GM12873 (cell line): ENCODE results near the gene DAPK2.

Experiments
- TF ChIP-seq, protein P1 (sequence below): IDR thresholded peaks from 2 replicates; pipeline ENCODE4 v1.5.1; 2012; ENCODE audit warnings: low read depth, mild to moderate bottlenecking, moderate library complexity, low read length, control low read depth; ENCODE audit not compliant: insufficient read depth; ENCODE audit errors: missing control alignments

The DAPK2 gene

DNA sequence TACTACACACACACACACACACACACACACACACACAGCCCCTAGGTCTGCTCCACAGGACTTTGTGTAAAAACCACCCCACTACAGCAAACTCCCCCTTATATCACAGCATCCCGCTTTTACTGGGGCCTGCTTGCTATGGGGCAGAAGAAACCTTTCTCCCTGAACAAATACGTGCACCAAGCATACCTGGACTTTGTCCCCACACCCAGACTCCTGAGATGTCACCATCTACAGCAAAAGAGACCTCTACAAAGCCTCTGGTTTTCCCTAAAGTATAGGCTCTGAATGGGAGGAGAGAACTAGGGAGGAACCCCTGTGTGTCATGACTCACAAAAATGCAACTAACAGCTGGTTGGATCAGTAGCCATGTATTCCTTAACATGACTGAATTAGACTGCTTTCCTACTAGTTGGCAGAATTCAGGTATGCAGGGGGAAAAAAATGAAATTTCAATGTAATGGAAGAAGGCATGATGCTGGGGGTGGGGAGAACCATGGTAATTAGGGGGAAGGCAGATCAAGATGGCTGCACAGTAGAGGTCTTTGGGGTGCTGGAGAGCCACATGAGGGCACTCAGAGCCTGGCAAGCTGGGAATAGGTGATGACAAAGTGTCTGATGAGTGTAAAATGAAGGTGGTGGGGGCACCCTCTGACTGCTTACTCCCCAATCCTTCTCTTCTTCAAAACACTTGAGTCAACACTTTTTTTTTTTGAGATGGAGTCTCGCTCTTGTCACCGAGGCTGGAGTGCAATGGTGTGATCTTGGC, 45.9 kb downstream of the DAPK2 start:
- TF ChIP-seq, protein P1, sequence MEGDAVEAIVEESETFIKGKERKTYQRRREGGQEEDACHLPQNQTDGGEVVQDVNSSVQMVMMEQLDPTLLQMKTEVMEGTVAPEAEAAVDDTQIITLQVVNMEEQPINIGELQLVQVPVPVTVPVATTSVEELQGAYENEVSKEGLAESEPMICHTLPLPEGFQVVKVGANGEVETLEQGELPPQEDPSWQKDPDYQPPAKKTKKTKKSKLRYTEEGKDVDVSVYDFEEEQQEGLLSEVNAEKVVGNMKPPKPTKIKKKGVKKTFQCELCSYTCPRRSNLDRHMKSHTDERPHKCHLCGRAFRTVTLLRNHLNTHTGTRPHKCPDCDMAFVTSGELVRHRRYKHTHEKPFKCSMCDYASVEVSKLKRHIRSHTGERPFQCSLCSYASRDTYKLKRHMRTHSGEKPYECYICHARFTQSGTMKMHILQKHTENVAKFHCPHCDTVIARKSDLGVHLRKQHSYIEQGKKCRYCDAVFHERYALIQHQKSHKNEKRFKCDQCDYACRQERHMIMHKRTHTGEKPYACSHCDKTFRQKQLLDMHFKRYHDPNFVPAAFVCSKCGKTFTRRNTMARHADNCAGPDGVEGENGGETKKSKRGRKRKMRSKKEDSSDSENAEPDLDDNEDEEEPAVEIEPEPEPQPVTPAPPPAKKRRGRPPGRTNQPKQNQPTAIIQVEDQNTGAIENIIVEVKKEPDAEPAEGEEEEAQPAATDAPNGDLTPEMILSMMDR = no peak

DNA sequence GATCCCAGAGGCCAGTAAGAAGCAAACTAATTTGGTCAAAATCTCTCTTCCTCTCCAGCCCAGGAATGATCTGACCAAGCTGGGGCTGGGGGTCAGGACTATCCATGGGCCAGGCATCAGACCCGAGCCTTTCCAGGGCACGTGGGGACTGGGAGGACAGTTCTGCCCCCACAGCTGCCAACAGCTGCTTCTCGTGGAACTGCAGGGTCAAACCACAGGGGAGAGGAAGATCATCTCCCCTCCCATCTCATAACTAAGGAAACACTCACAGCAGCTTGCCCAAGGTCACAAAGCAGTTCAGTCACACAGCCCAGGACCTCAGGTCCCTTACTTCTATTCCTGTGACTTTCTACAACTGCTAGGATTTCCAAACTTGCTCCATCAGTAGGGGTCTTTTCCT, 47.1 kb downstream of the DAPK2 start:
- TF ChIP-seq, protein P1 = no peak

DNA sequence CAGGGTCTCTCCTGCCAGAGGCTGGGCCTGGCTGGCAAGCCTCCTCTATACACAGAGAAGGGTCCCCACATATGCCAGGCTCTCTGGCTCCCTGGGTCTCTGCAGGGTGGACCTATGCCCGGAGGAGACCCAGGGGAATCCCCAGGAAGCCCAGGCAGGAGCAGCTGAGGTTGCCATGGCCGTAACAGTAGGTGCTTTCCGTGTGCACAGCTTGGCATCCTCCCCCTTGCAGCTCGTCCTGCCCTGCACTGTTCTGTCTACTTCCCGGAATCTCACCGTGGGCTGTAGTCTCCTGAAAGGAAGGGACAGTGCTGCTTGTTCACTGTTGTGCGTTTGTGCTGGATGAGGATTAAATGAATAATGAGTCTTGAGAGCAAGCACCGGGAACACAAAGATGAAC, 47.8 kb downstream of the DAPK2 start:
- TF ChIP-seq, protein P1 = no peak

DNA sequence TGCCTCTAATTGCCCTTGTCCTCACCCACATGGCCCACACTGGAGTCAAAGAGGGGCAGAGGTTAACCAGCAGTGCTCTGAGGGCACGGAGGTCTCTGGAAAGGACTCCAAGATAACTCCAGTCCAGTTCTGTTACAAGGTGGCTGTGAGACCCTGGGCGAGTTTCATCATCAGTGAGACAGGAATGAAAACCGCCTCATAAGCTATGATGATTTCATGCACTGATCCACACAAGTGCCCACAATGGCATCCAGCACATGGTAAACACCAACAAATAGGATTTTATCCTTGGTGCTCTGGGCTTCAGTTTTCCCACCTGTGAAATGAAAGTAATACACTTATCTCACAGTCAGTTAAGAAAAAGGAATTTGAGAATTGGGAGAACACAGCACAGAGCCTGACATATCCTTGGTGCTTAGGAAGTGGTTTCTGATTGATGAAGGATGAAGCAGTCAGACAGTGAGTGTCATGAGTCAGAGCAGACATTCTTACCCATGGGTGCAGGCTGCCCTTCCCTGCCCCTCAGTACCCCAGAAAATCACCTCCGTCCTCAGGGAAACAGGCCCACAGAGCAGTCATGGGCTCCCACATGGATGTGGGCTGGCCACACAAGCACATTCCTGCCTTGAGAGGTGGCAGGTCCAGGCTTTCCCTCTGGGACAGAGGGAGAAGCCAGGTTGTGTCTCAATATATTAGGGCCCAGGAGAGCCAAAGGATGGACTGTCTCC, 48.4 kb downstream of the DAPK2 start:
- TF ChIP-seq, protein P1 = no peak

DNA sequence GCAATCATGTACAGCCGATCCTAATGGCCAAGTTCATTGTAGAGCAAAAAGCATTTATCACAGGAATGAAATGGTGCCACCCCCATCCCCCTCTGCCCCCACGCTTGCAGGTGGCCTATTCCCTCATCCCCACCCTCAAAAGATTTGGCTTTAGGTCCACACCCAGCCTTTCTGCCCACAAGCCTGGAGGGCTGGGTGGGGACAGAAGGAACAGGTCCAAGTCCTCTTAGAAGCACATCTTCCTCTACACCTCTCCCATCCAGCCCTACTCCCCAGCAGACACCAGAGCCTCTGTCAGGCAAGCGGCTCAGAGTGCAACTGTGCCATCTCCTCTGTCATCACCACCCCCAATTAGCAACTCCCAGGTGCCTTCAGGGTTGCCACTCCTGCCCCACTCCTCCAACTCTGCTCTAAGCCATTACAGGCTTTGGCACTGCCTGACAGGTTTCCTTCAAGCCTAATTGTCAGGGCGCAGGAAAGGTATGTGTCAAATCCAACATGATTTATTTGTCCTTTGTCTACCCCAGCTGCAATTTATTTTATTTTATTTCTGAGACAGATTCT, 49.4 kb downstream of the DAPK2 start:
- TF ChIP-seq, protein P1 = no peak

DNA sequence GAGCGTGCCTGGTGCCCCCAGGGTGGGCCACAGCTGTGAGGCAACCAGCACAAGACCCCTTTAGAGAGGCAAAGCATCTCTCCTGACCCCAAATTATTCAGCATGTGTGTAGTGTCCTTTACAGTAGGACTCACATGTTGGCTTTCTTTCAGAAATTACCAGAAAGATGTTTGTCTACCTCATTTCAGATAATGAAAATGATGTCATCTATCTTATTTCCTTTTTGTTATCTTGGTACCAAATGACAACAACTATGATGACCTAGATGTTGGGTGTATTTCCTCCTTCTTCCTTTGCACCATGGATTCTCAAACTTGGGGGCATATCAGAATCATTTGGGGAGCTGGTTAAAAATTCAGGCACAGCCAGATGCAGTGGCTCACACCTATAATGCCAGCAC, 50.5 kb downstream of the DAPK2 start:
- TF ChIP-seq, protein P1 = no peak

DNA sequence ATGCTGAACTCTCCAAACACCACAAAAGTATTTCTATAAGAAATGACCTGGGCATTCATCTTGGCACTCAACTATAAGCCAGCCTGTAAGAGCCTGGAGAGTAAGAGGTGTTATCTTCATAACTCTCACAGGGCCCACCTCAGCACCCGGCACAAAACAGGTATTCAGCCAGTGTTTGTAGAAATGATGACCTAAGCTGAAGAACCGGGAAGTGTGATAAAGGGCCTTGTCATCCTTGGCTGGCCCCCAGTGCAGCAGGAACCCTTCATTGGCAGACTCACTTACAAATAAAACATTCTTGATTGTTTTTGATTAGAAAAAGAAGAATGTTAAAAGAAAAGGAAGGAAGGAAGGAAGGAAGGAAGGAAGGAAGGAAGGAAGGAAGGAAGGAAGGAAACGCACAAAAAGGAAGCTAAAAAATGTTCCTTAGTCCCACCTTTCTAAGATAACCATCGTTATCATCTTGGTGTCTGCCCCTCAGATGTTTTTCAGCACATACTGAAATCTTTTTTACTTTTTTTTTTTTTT, 52.1 kb downstream of the DAPK2 start:
- TF ChIP-seq, protein P1 = no peak
